Activated naive CD8-positive, alpha-beta T cell (primary cell): ENCODE data around the gene CEP290.
"Not testable (repeated sequence)": the region's sequence is repeated elsewhere in the genome, so short reads cannot be mapped to it uniquely, and the experiment has no call there.

ENCODE experiments used
- H3K27ac Mint-ChIP-seq: one replicate; pipeline ENCODE4 v1.8.0; 2021; ENCODE audit warnings: mixed read lengths
- H3K27me3 Mint-ChIP-seq: one replicate; pipeline ENCODE4 v1.8.0; 2021; ENCODE audit warnings: mixed read lengths
- H3K36me3 Mint-ChIP-seq: one replicate; pipeline ENCODE4 v1.8.0; 2021; ENCODE audit warnings: mixed read lengths
- H3K4me1 Mint-ChIP-seq: one replicate; pipeline ENCODE4 v1.8.0; 2021; ENCODE audit warnings: low read depth, mixed read lengths
- H3K4me3 Mint-ChIP-seq: one replicate; pipeline ENCODE4 v1.8.0; 2021; ENCODE audit warnings: mild to moderate bottlenecking, mixed read lengths
- H3K9me3 Mint-ChIP-seq: one replicate; pipeline ENCODE4 v1.8.0; 2021; ENCODE audit warnings: low read depth, mixed read lengths

The CEP290 gene

GRCh38 chr12:88037770-88038169 is 104.1 kb downstream of the CEP290 start:
- H3K27ac Mint-ChIP-seq: no peak overlapping the region
- H3K27me3 Mint-ChIP-seq: no peaks in the 10 kb centered on the region
- peaks cover 4% of the 10 kb centered on the region for H3K36me3 Mint-ChIP-seq
- peaks cover 66% of the 10 kb centered on the region for H3K4me1 Mint-ChIP-seq
- H3K4me3 Mint-ChIP-seq: peak overlapping the region; percentile 38
- no peaks in the 10 kb centered on the region for H3K9me3 Mint-ChIP-seq

- peak overlapping the region; percentile 97 for H3K4me3 Mint-ChIP-seq
- peak overlapping the region; percentile 72 for H3K27ac Mint-ChIP-seq
- H3K36me3 Mint-ChIP-seq: peaks cover 4% of the 10 kb centered on the region
- H3K4me1 Mint-ChIP-seq: peaks cover 60% of the 10 kb centered on the region
- no peaks in the 10 kb centered on the region for H3K9me3 Mint-ChIP-seq
- H3K27me3 Mint-ChIP-seq: no peaks in the 10 kb centered on the region
Observed at GRCh38 chr12:88036353-88036965, 105.4 kb downstream of the CEP290 start.

GRCh38 chr12:88035907-88036289 is 106.0 kb downstream of the CEP290 start:
- peak overlapping the region; percentile 97 for H3K4me3 Mint-ChIP-seq
- H3K27me3 Mint-ChIP-seq: no peaks in the 10 kb centered on the region
- peak overlapping the region; percentile 72 for H3K27ac Mint-ChIP-seq
- peaks cover 4% of the 10 kb centered on the region for H3K36me3 Mint-ChIP-seq
- H3K9me3 Mint-ChIP-seq: no peaks in the 10 kb centered on the region
- H3K4me1 Mint-ChIP-seq: peaks cover 55% of the 10 kb centered on the region

GRCh38 chr12:88035271-88035906 is 106.5 kb downstream of the CEP290 start:
- Mint-ChIP-seq H3K27ac (peak overlapping the region; percentile 94), H3K36me3 (peaks cover 4% of the 10 kb centered on the region), H3K4me1 (peaks cover 52% of the 10 kb centered on the region), H3K4me3 (peak overlapping the region; percentile 97), H3K27me3 (no peaks in the 10 kb centered on the region), H3K9me3 (no peaks in the 10 kb centered on the region)

- H3K4me3 Mint-ChIP-seq, H3K36me3 Mint-ChIP-seq, H3K9me3 Mint-ChIP-seq, H3K27ac Mint-ChIP-seq, H3K27me3 Mint-ChIP-seq: not testable (repeated sequence)
- H3K4me1 Mint-ChIP-seq: peaks cover 15% of the 10 kb centered on the region
Observed at GRCh38 chr12:88031161-88031560, 110.7 kb downstream of the CEP290 start.

- no peak within 1 kb of the TSS for H3K27ac Mint-ChIP-seq
- no peak within 1 kb of the TSS for H3K4me3 Mint-ChIP-seq
- no peaks in the 10 kb centered on the region for H3K9me3 Mint-ChIP-seq
- peaks cover 6% of the 10 kb centered on the region for H3K4me1 Mint-ChIP-seq
- H3K27me3 Mint-ChIP-seq: no peaks in the 10 kb centered on the region
- no peaks in the 10 kb centered on the region for H3K36me3 Mint-ChIP-seq
Observed at GRCh38 chr12:88029093-88029665, 112.7 kb downstream of the CEP290 start, which contains the start of gene C12orf50. Gene C12orf50, minus strand, starts transcription at chr12:88029401. Its CDS starts 2,439 bp downstream, at chr12:88026962.

GRCh38 chr12:88026196-88026595 is 115.7 kb downstream of the CEP290 start:
- H3K4me1 Mint-ChIP-seq: no peaks in the 10 kb centered on the region

GRCh38 chr12:88017964-88018363 is 123.9 kb downstream of the CEP290 start:
- H3K27me3 Mint-ChIP-seq: peaks cover 20% of the 10 kb centered on the region
- peaks cover 2% of the 10 kb centered on the region for H3K36me3 Mint-ChIP-seq
- H3K4me3 Mint-ChIP-seq: no peak overlapping the region
- H3K27ac Mint-ChIP-seq: no peak overlapping the region
- H3K9me3 Mint-ChIP-seq: peaks cover 6% of the 10 kb centered on the region
- no peaks in the 10 kb centered on the region for H3K4me1 Mint-ChIP-seq

More at GRCh38 chr12:88026196-88026595, 115.7 kb downstream of the CEP290 start:
- H3K27ac Mint-ChIP-seq: no peak overlapping the region
- no peak overlapping the region for H3K4me3 Mint-ChIP-seq
- H3K27me3 Mint-ChIP-seq: peaks cover 3% of the 10 kb centered on the region
- no peaks in the 10 kb centered on the region for H3K9me3 Mint-ChIP-seq
- no peaks in the 10 kb centered on the region for H3K36me3 Mint-ChIP-seq

- Mint-ChIP-seq H3K4me1 (no peaks in the 10 kb centered on the region), H3K27ac (no peak overlapping the region), H3K4me3 (no peak overlapping the region), H3K36me3 (peaks cover 2% of the 10 kb centered on the region), H3K27me3 (peaks cover 20% of the 10 kb centered on the region), H3K9me3 (peaks cover 6% of the 10 kb centered on the region)
Observed at GRCh38 chr12:88015825-88016224, 126.1 kb downstream of the CEP290 start.

- Mint-ChIP-seq H3K36me3 (no peaks in the 10 kb centered on the region), H3K4me3 (no peak overlapping the region), H3K4me1 (no peaks in the 10 kb centered on the region), H3K9me3 (no peaks in the 10 kb centered on the region), H3K27ac (no peak overlapping the region), H3K27me3 (peaks cover 18% of the 10 kb centered on the region)
Observed at GRCh38 chr12:88011755-88012154, 130.1 kb downstream of the CEP290 start.

GRCh38 chr12:88006351-88006750 is 135.5 kb downstream of the CEP290 start:
- H3K9me3 Mint-ChIP-seq: peaks cover 3% of the 10 kb centered on the region
- H3K27ac Mint-ChIP-seq: no peak overlapping the region
- H3K4me3 Mint-ChIP-seq: no peak overlapping the region
- no peaks in the 10 kb centered on the region for H3K4me1 Mint-ChIP-seq
- peaks cover 10% of the 10 kb centered on the region for H3K27me3 Mint-ChIP-seq
- H3K36me3 Mint-ChIP-seq: no peaks in the 10 kb centered on the region

GRCh38 chr12:88001327-88001726 is 140.6 kb downstream of the CEP290 start:
- H3K9me3 Mint-ChIP-seq: peaks cover 3% of the 10 kb centered on the region
- H3K36me3 Mint-ChIP-seq: no peaks in the 10 kb centered on the region
- no peaks in the 10 kb centered on the region for H3K4me1 Mint-ChIP-seq
- H3K27me3 Mint-ChIP-seq: peaks cover 10% of the 10 kb centered on the region
- no peak overlapping the region for H3K27ac Mint-ChIP-seq
- no peak overlapping the region for H3K4me3 Mint-ChIP-seq
